ENCODE results near the gene GNGT1.

The GNGT1 gene

GRCh38 chr7:93920496-93921182 is 14.3 kb downstream of the GNGT1 start:
- no peak for DNase-seq (ENCODE audit: low read depth)
- no peak overlapping the region for H3K4me3 ChIP-seq (ENCODE audit: low read depth, low read length)

DNA sequence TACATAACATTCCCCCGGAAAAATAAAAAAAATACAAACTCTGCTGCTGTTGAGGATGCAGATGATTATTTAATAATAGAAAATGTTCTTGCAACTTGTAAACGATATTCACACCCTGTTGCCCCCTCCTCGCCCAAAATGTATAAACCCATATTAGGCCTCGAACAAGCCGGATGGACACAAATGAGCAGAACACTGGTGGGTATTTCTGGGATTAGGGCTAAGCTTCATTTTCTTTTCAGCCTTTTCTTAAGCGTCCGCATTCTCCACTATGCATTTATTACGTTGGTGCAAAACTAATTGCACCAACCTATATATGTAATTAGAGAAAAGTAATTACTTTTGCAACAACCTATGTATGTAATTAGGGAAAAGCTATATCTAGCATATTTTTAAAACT is 14.8 kb downstream of the GNGT1 start:
- DNase-seq (ENCODE audit: low read depth), result no peak
- TF ChIP-seq CTCF (IDR thresholded peaks at IDR 0.05; ENCODE audit: low read depth, low read length, missing control alignments), result no peak
- no peak overlapping the region; the same call in 1 of the 2 replicates for H3K4me3 ChIP-seq (ENCODE audit: low read depth, low read length)

More at GRCh38 chr7:93920496-93921182, 14.3 kb downstream of the GNGT1 start:
- TF ChIP-seq CTCF (IDR thresholded peaks at IDR 0.05; ENCODE audit: low read depth, low read length, missing control alignments), result no peak

DNA sequence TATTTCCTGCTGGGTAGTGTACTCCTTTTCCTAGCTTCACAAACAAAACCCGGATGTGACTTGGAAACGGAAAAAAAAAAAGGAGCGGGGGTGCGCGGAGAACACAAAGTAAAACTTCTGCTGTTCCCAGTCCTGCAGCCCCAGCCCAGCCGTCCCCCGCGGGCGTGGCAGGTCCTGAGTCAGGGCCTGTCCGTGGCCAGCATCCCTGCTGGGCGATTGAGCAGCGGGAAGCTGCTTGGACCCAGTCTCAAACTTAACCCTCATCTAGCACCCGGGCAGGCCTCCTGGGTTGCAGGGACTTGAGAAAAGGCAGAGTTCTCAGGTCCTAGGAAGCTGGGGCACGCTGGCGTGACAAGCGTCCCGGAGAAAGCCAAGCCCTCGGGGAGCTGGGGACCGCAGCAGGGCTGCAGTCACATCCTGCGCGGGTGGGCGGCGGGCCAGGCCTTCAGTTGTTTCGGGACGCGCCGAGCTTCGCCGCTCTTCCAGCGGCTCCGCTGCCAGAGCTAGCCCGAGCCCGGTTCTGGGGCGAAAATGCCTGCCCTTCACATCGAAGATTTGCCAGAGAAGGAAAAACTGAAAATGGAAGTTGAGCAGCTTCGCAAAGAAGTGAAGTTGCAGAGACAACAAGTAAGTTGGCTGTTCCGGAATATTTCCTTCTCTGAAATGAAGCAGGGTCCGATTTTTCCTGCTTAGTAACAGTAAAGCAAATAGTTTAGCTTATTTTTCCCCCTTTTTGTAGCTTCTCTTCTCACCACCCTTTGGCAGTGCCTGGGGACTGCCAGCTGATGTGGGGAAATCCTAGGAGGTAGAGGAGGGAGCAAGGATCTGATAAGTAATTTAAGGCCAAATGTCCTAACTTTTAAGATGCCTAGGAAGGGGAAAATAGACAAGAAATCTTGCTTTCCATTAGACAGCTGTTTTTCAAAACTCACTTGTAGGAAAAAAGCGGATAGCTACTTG is 15.5 kb downstream of the GNGT1 start, which contains the start of gene GNG11:
Gene GNG11 (plus strand): TSS at position 129 of the 960 bp plus-strand sequence. CDS start 403 bp downstream, at position 532.
- no peak for DNase-seq (ENCODE audit: low read depth)
- peak within 1 kb of the TSS; percentile 53 for H3K4me3 ChIP-seq (ENCODE audit: low read depth, low read length)
- no peak for TF ChIP-seq CTCF (IDR thresholded peaks at IDR 0.05; ENCODE audit: low read depth, low read length, missing control alignments)

- DNase-seq (ENCODE audit: low read depth), result no peak
- no peak overlapping the region for H3K4me3 ChIP-seq (ENCODE audit: low read depth, low read length)
- no peak for TF ChIP-seq CTCF (IDR thresholded peaks at IDR 0.05; ENCODE audit: low read depth, low read length, missing control alignments)
Observed at GRCh38 chr7:93923296-93923695, 16.9 kb downstream of the GNGT1 start.

DNA sequence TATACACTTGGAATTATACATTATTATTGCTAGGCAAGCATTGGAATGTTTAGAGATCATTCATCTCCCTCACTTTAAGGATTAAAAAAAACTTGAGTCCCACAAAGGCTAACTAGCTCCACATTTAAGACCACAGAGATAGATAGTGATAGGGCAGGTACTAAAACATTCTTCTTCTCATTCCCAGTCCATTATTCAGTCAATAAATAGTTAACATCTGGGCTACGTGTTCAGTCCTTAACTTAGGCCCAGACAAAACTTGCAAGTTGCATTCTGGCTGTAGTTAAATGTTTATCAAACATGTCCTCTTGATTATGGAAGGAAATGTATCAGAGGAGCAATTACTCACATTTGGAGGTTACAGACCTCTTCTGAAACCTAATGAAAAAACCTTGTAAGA is 17.6 kb downstream of the GNGT1 start:
- H3K4me3 ChIP-seq (ENCODE audit: low read depth, low read length), result no peak overlapping the region
- DNase-seq (ENCODE audit: low read depth), result no peak

GRCh38 chr7:93926800-93927199 is 20.4 kb downstream of the GNGT1 start:
- no peak for DNase-seq (ENCODE audit: low read depth)

More for the DNA sequence above, 17.6 kb downstream of the GNGT1 start:
- TF ChIP-seq CTCF (IDR thresholded peaks at IDR 0.05; ENCODE audit: low read depth, low read length, missing control alignments), result no peak

More at GRCh38 chr7:93926800-93927199, 20.4 kb downstream of the GNGT1 start:
- TF ChIP-seq CTCF (IDR thresholded peaks at IDR 0.05; ENCODE audit: low read depth, low read length, missing control alignments), result no peak
- no peak overlapping the region for H3K4me3 ChIP-seq (ENCODE audit: low read depth, low read length)
